ENCODE measurements around the gene TMEM131.

Gene TMEM131

DNA sequence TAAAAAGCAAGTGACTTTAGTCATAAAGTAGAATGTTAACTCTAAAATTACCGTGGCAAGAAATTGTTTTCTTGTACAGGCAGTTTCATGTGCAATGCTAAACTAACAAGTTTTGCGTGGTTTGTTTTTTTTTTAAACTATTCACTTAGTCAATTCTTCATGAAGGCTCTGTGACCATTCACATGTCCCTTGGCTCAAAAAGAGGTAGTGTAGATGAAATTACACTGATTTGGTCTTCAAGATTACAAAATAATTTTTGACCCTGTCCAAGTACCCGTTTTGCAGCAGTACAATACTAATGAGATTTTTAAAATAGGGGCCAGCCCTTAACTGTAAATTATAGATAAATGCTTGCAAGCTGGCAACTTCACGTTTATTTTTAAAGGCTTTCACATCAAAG lies 1.3 kb downstream of the TMEM131 start:
- in situ Hi-C loops (cut with MboI; ENCODE audit: low sequenced_read_pairs) = no loop called here

DNA sequence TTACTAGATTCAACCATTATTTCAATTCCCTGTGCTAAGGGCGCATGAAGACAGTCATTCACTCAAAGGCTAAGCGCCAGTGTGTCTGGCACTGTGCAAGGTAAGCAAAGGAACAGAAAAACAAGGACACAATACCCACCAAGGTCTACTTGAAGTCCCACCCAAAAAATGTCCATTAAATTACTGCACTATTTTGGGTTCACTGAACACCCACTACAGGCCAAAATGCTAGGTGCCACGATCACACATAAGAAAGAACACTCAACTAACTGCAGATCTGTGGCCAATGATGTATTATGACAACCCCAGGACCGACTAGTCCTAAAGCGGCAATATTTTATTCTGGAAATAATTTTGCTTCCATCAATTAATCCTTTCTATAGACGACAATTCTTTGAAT lies 1.8 kb downstream of the TMEM131 start:
- in situ Hi-C loops (cut with MboI; ENCODE audit: low sequenced_read_pairs) = no loop called here

- in situ Hi-C loops (cut with MboI; ENCODE audit: low sequenced_read_pairs) = no loop called here
Measured at GRCh38 chr2:97992836-97993825, 2.6 kb downstream of the TMEM131 start.

GRCh38 chr2:97991081-97991856 lies 4.5 kb downstream of the TMEM131 start:
- in situ Hi-C loops (cut with MboI; ENCODE audit: low sequenced_read_pairs) = no loop called here

- in situ Hi-C loops (cut with MboI; ENCODE audit: low sequenced_read_pairs) = no loop called here
Measured at GRCh38 chr2:97988722-97989121, 7.0 kb downstream of the TMEM131 start.

DNA sequence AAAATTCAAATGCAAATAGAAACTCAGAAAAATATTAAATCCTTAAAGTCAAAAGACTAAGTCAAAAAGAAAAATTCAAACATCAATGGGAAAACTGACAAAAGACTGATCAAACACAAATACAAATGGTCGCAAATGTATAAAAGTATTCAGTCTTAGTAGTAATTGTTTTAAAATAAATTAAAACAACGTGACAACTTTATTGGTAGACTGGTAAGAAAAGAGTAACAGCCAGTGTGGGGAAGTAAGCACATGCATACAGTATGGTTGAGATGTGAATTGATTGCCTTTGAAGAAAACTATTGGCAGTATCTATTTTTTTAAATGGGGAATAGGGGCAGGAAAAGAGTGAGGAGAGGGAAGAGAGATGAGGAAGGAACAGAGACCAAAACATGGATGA lies 9.8 kb downstream of the TMEM131 start:
- in situ Hi-C loops (cut with MboI; ENCODE audit: low sequenced_read_pairs) = no loop called here

DNA sequence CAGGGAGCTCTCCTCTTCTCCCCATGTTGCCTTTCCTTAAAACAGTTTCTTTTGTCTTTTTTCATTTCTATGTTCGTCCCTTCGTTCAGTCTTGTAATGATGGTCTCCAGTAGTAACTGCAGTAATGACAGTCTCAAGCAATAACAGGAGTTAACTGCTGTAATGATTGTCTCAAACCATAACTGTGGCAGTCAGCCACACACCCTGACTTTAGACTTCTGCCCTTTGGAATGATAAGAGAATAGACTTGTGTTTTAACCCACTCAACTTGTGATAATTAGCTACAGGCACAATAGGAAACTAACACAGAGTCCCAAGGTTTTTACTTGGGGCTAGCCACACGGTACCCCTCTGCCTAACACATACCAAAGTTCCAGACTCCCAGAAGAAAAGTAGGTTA lies 12.1 kb downstream of the TMEM131 start:
- in situ Hi-C loops (cut with MboI; ENCODE audit: low sequenced_read_pairs) = no loop called here

DNA sequence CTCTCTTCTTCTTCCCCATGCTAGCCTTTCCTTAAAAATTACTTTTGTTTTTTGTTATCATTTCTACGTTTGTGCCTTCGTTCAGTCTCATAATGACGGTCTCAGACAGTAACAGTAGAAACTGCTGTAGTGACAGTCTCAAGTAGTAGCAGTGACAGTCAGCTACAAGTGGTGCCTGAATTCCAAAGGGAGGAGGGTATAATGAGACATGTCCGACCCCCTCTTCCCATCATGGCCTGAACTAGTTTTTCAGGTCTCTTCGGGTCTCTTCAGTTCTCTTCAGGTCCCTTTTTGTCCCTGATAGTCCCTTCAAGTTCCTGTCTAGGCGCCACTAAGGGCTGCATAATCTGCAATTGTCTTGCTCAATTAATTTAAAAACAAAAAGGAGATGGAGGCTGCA lies 12.6 kb downstream of the TMEM131 start:
- in situ Hi-C loops (cut with MboI; ENCODE audit: low sequenced_read_pairs) = no loop called here

- in situ Hi-C loops (cut with MboI; ENCODE audit: low sequenced_read_pairs) = no loop called here
Measured at GRCh38 chr2:97982621-97983020, 13.1 kb downstream of the TMEM131 start.

GRCh38 chr2:97981961-97982360 lies 13.8 kb downstream of the TMEM131 start:
- in situ Hi-C loops (cut with MboI; ENCODE audit: low sequenced_read_pairs) = no loop called here

DNA sequence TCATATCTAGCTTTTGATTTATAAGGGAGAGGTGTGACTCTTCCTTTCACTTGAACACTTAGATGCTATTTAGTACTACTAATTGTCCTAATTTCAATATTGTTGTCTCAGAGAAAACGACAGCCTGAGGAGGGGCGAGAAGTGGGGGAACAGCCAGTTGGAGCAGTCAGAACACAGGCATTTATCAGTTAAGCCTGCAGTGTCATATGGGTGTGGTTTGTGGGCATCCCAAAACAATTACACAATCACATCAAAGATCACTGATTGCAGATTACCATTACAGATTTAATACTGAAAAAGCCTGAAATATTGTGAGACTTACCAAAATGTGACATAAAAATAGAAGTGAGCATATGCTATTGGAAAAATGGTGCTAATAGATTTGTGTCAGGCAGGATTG lies 15.8 kb downstream of the TMEM131 start:
- in situ Hi-C loops (cut with MboI; ENCODE audit: low sequenced_read_pairs) = no loop called here

DNA sequence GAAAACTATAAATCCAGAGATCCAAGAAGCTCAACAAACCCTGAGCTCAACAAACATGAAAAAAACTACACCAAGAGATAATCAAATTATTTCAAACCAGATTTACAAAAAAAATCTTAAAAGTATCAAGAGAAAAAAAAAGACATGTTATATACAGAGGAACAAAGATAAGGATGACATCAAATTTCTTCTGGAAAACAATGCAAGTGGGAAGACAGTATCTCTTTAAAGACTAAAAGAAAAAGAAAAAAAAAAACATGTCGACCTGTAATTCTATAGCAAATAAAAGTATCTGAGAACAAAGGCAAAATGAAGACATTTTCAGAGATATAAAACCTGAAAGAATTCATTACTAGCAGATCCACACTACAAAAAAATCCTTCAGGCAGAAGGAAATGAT lies 21.3 kb downstream of the TMEM131 start:
- in situ Hi-C loops (cut with MboI; ENCODE audit: low sequenced_read_pairs) = no loop called here

- in situ Hi-C loops (cut with MboI; ENCODE audit: low sequenced_read_pairs) = no loop called here
Measured at GRCh38 chr2:97970293-97971060, 25.3 kb downstream of the TMEM131 start.

- in situ Hi-C loops (cut with MboI; ENCODE audit: low sequenced_read_pairs) = no loop called here
Measured at GRCh38 chr2:97969081-97970067, 26.4 kb downstream of the TMEM131 start.

GRCh38 chr2:97967931-97968627 lies 27.7 kb downstream of the TMEM131 start:
- in situ Hi-C loops (cut with MboI; ENCODE audit: low sequenced_read_pairs) = no loop called here

DNA sequence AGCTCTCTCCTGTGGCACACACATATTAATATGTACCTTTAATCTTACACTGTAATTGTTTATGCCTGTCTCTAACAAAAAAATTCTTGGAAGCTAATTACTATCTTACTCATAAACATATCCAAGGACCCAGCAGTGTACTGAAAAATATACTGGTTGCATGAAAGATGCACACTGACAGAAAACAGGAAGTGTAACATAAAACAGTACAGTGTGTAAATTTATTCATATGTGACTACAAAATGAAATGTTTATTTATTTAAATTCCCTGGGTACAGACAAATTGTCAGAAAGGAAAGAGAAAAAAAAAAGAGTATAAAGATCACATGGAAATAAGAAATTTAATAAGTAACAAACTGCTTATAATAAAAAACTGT lies 28.5 kb downstream of the TMEM131 start:
- in situ Hi-C loops (cut with MboI; ENCODE audit: low sequenced_read_pairs) = no loop called here

GRCh38 chr2:97966545-97967215 lies 29.1 kb downstream of the TMEM131 start:
- in situ Hi-C loops (cut with MboI; ENCODE audit: low sequenced_read_pairs) = no loop called here

- in situ Hi-C loops (cut with MboI; ENCODE audit: low sequenced_read_pairs) = no loop called here
Measured at GRCh38 chr2:97965116-97965515, 30.6 kb downstream of the TMEM131 start.

GRCh38 chr2:97963880-97964279 lies 31.9 kb downstream of the TMEM131 start:
- in situ Hi-C loops (cut with MboI; ENCODE audit: low sequenced_read_pairs) = no loop called here

All from hTERT RPE-1 (cell line).